Activated CD4-positive, CD25-positive, alpha-beta regulatory T cell treated with anti-CD3 and anti-CD28 coated beads, Interleukin-2, amount 50 U/mL, for 16 hours (primary cell): ENCODE data around the gene CCL3.
"Not testable (repeated sequence)": the region's sequence is repeated elsewhere in the genome, so short reads cannot be mapped to it uniquely, and the experiment has no call there.

Experiments
- DNase-seq: peaks from one replicate; pipeline ENCODE4 v3.0.0-alpha.2; 2020; ENCODE audit warnings: low read depth, low spot score

CCL3 gene

GRCh38 chr17:36115649-36115977 is 25.7 kb upstream of the CCL3 start:
- not testable (repeated sequence) for DNase-seq

GRCh38 chr17:36114971-36115648 is 25.2 kb upstream of the CCL3 start:
- DNase-seq = not testable (repeated sequence)

GRCh38 chr17:36113131-36113530 is 23.2 kb upstream of the CCL3 start:
- DNase-seq = not testable (repeated sequence)

GRCh38 chr17:36112572-36112971 is 22.6 kb upstream of the CCL3 start:
- no peak for DNase-seq

- DNase-seq = no peak
Measured at GRCh38 chr17:36111068-36111490, 21.1 kb upstream of the CCL3 start.

GRCh38 chr17:36108265-36108664 is 18.3 kb upstream of the CCL3 start:
- DNase-seq = not testable (repeated sequence)

- no peak for DNase-seq
Measured at GRCh38 chr17:36107660-36108059, 17.7 kb upstream of the CCL3 start.

GRCh38 chr17:36106493-36106835 is 16.5 kb upstream of the CCL3 start:
- no peak for DNase-seq

- DNase-seq = no peak
Measured at GRCh38 chr17:36105781-36106492, 16.0 kb upstream of the CCL3 start.

GRCh38 chr17:36104701-36105181 is 14.8 kb upstream of the CCL3 start:
- DNase-seq = no peak

- DNase-seq = not testable (repeated sequence)
Measured at GRCh38 chr17:36104246-36104645, 14.3 kb upstream of the CCL3 start.

- DNase-seq = not testable (repeated sequence)
Measured at GRCh38 chr17:36103401-36103975, 13.5 kb upstream of the CCL3 start, which contains the start of gene CCL4. TSS of gene CCL4 (plus strand) at chr17:36103827. CDS start at chr17:36103906, 79 bp downstream.

- not testable (repeated sequence) for DNase-seq
Measured at GRCh38 chr17:36099004-36099403, 9.1 kb upstream of the CCL3 start.

- DNase-seq = no peak
Measured at GRCh38 chr17:36095992-36096391, 6.0 kb upstream of the CCL3 start.

- no peak for DNase-seq
Measured at GRCh38 chr17:36094746-36095145, 4.8 kb upstream of the CCL3 start.

GRCh38 chr17:36094232-36094631 is 4.3 kb upstream of the CCL3 start:
- no peak for DNase-seq

- DNase-seq = not testable (repeated sequence)
Measured at GRCh38 chr17:36092715-36093114, 2.8 kb upstream of the CCL3 start.

GRCh38 chr17:36092230-36092629 is 2.3 kb upstream of the CCL3 start:
- no peak for DNase-seq

GRCh38 chr17:36089339-36089865 is 541 bp downstream of the CCL3 start:
- DNase-seq = no peak

GRCh38 chr17:36088670-36089338 is 1.1 kb downstream of the CCL3 start:
- no peak for DNase-seq

GRCh38 chr17:36087897-36088572 is 1.9 kb downstream of the CCL3 start:
- not testable (repeated sequence) for DNase-seq
